K562 treated with DMSO at 1 percent for 48 hours (cell line): ENCODE measurements around the gene GGTLC3. TPM values are rescaled to one million over a fixed set of nuclear protein-coding genes. Genes with fewer than 3 reads are reported as not detected.

Source experiments
- total RNA-seq: library from RNA; unstranded; fragments of 300-600 nt; gene quantifications from 2 replicates; pipeline ENCODE4 v1.2.3, GENCODE V29; 2022; ENCODE audit warnings: low replicate concordance; ENCODE audit errors: extremely low read depth

Gene GGTLC3
- total RNA-seq = not detected in 2 replicates

GRCh38 chr22:18518061-18518460, at the start of gene GGTLC3:
TSS of gene GGTLC3 (minus strand) at chr22:18518161. CDS start at chr22:18517897, 264 bp downstream.

DNA sequence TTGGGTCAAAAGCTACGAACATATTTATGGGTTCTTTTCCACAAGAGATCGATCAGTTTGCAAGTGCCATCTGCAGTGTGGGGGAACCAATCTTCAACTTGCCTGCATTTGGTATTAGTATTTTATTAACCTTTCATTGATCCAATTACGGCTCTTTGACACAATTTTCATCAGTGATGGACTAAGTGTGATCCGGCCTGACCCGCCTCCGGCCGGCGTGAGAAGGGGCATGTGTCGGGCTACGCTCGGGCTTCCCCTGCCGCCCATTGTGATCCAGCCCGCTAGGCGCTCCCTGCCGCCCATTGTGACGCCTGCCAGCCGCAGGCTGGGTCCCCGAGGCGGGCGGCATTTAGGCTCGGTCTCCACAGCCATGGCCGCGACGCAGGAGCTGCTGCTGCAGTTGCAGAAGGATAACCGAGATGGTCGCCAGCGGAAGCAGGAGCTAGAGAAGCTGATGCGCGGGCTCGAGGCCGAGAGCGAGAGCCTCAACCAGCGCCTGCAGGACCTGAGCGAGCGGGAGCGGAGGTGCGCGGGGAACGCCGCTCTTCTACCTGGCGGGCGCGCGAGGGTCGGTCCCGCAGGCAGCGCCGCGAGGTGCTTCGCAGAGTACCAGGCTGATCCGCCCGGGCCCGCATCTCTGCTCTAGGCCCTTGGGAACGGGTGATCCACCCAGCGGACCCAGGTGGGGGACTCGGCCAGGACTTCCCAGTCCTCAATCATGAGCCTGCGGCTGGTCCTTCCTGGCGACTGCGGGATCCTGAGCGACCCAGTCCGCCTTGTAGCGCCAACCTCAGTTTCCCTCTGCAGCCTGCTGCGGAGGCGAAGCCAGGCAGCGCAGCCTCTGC, 10.0 kb upstream of the GGTLC3 start, which contains the start of gene TMEM191B:
TMEM191B (plus strand) TSS at position 51 of the 845 bp plus-strand sequence; CDS start at position 230, 179 bp downstream.

Other genes starting within 250 kb of the GGTLC3 start
- gene TMEM191B, start 9.6 kb upstream of the GGTLC3 start, total RNA-seq = not detected in 2 replicates
- gene RIMBP3, start 93.8 kb upstream of the GGTLC3 start, total RNA-seq = not detected in 2 replicates